ENCODE measurements around the gene CD244.

Gene CD244

GRCh38 chr1:160837558-160838205, 25.0 kb downstream of the CD244 start:
- no peaks in the 10 kb centered on the region for H3K36me3 ChIP-seq (ENCODE audit: insufficient read depth)
- H4K20me1 ChIP-seq (ENCODE audit: insufficient read depth) = no peaks in the 10 kb centered on the region
- H3K9ac ChIP-seq = peak overlapping the region; percentile 46
- H3K4me2 ChIP-seq = peak overlapping the region; percentile 39
- H3K27ac ChIP-seq = peak overlapping the region; percentile 82
- H2AFZ ChIP-seq (ENCODE audit: low read depth) = peak overlapping the region; percentile 58
- H3K79me2 ChIP-seq (ENCODE audit: insufficient read depth, low read depth) = no peaks in the 10 kb centered on the region
- no peaks in the 10 kb centered on the region for H3K27me3 ChIP-seq (ENCODE audit: insufficient read depth, low read depth)
- TF ChIP-seq CTCF (conservative IDR thresholded peaks at IDR 0.05; ENCODE audit: low read depth, low read length) = peak; percentile 41; the same call in 1 of the 2 replicates
- peak overlapping the region; percentile 80 for H3K4me3 ChIP-seq (IDR thresholded peaks at IDR 0.05; ENCODE audit: insufficient read depth, low read depth, low read length)
- H3K4me1 ChIP-seq (ENCODE audit: low read depth, poor library complexity, severe bottlenecking) = peaks cover 38% of the 10 kb centered on the region

- peak overlapping the region; percentile 80 for H3K4me3 ChIP-seq (IDR thresholded peaks at IDR 0.05; ENCODE audit: insufficient read depth, low read depth, low read length)
- H3K9ac ChIP-seq = peak overlapping the region; percentile 46
- H3K36me3 ChIP-seq (ENCODE audit: insufficient read depth) = no peaks in the 10 kb centered on the region
- no peak; the same call in 1 of the 2 replicates for TF ChIP-seq CTCF (conservative IDR thresholded peaks at IDR 0.05; ENCODE audit: low read depth, low read length)
- no peaks in the 10 kb centered on the region for H3K79me2 ChIP-seq (ENCODE audit: insufficient read depth, low read depth)
- no peaks in the 10 kb centered on the region for H4K20me1 ChIP-seq (ENCODE audit: insufficient read depth)
- H3K27ac ChIP-seq = peak overlapping the region; percentile 82
- peak overlapping the region; percentile 58 for H2AFZ ChIP-seq (ENCODE audit: low read depth)
- peaks cover 38% of the 10 kb centered on the region for H3K4me1 ChIP-seq (ENCODE audit: low read depth, poor library complexity, severe bottlenecking)
- peak overlapping the region; percentile 39 for H3K4me2 ChIP-seq
- H3K27me3 ChIP-seq (ENCODE audit: insufficient read depth, low read depth) = no peaks in the 10 kb centered on the region
These were observed 25.6 kb downstream of the CD244 start for GRCh38 chr1:160836981-160837557.

- H3K4me3 ChIP-seq (IDR thresholded peaks at IDR 0.05; ENCODE audit: insufficient read depth, low read depth, low read length) = no peak overlapping the region
- peaks cover 38% of the 10 kb centered on the region for H3K4me1 ChIP-seq (ENCODE audit: low read depth, poor library complexity, severe bottlenecking)
- no peaks in the 10 kb centered on the region for H3K36me3 ChIP-seq (ENCODE audit: insufficient read depth)
- H4K20me1 ChIP-seq (ENCODE audit: insufficient read depth) = no peaks in the 10 kb centered on the region
- no peaks in the 10 kb centered on the region for H3K27me3 ChIP-seq (ENCODE audit: insufficient read depth, low read depth)
- H2AFZ ChIP-seq (ENCODE audit: low read depth) = peak overlapping the region; percentile 58
- H3K4me2 ChIP-seq = peak overlapping the region; percentile 39; the same call in 1 of the 2 replicates
- TF ChIP-seq CTCF (conservative IDR thresholded peaks at IDR 0.05; ENCODE audit: low read depth, low read length) = no peak
- H3K27ac ChIP-seq = peak overlapping the region; percentile 82
- no peaks in the 10 kb centered on the region for H3K79me2 ChIP-seq (ENCODE audit: insufficient read depth, low read depth)
- no peak overlapping the region; the same call in 1 of the 2 replicates for H3K9ac ChIP-seq
These were observed 26.1 kb downstream of the CD244 start for GRCh38 chr1:160836561-160836960.

GRCh38 chr1:160835751-160836150, 26.9 kb downstream of the CD244 start:
- H4K20me1 ChIP-seq (ENCODE audit: insufficient read depth) = no peaks in the 10 kb centered on the region
- H3K27ac ChIP-seq = no peak overlapping the region
- H3K4me3 ChIP-seq (IDR thresholded peaks at IDR 0.05; ENCODE audit: insufficient read depth, low read depth, low read length) = peak overlapping the region; percentile 38
- H3K4me1 ChIP-seq (ENCODE audit: low read depth, poor library complexity, severe bottlenecking) = peaks cover 41% of the 10 kb centered on the region
- no peaks in the 10 kb centered on the region for H3K36me3 ChIP-seq (ENCODE audit: insufficient read depth)
- H2AFZ ChIP-seq (ENCODE audit: low read depth) = no peak overlapping the region
- no peak for TF ChIP-seq CTCF (conservative IDR thresholded peaks at IDR 0.05; ENCODE audit: low read depth, low read length)
- H3K9ac ChIP-seq = no peak overlapping the region
- H3K4me2 ChIP-seq = no peak overlapping the region
- H3K27me3 ChIP-seq (ENCODE audit: insufficient read depth, low read depth) = no peaks in the 10 kb centered on the region
- H3K79me2 ChIP-seq (ENCODE audit: insufficient read depth, low read depth) = no peaks in the 10 kb centered on the region

Data from KMS-11 (cell line).